Stimulated activated CD4-positive, alpha-beta T cell treated with anti-CD3 and anti-CD28 coated beads, Interleukin-15, amount 100 ng/mL, for 24 hours (primary cell): ENCODE data around the gene SLC39A13.

Source experiments
- DNase-seq: peaks from one replicate; pipeline ENCODE4 v3.0.0-alpha.2; 2020

Gene SLC39A13

GRCh38 chr11:47407746-47408590 is at the start of gene SLC39A13:
SLC39A13 (plus strand) TSS chr11:47408590; CDS start chr11:47410095, 1,505 bp downstream.
- DNase-seq: peak; percentile 95

- DNase-seq: no peak
Observed at GRCh38 chr11:47358731-47359051, 49.7 kb upstream of the SLC39A13 start.

GRCh38 chr11:47359162-47359561 is 49.2 kb upstream of the SLC39A13 start:
- no peak for DNase-seq

GRCh38 chr11:47359586-47359985 is 48.8 kb upstream of the SLC39A13 start:
- no peak for DNase-seq

- DNase-seq: no peak
Observed at GRCh38 chr11:47360341-47360740, 48.0 kb upstream of the SLC39A13 start.

GRCh38 chr11:47361419-47361818 is 47.0 kb upstream of the SLC39A13 start:
- DNase-seq: no peak

GRCh38 chr11:47366020-47366490 is 42.3 kb upstream of the SLC39A13 start:
- DNase-seq: no peak

- DNase-seq: peak; percentile 49
Observed at GRCh38 chr11:47369676-47370075, 38.7 kb upstream of the SLC39A13 start.

- no peak for DNase-seq
Observed at GRCh38 chr11:47372422-47372821, 36.0 kb upstream of the SLC39A13 start.

GRCh38 chr11:47373876-47374719 is 34.3 kb upstream of the SLC39A13 start:
- peak; percentile 91 for DNase-seq

- DNase-seq: no peak
Observed at GRCh38 chr11:47374720-47375019, 33.7 kb upstream of the SLC39A13 start.

- DNase-seq: no peak
Observed at GRCh38 chr11:47375020-47375419, 33.4 kb upstream of the SLC39A13 start.

- no peak for DNase-seq
Observed at GRCh38 chr11:47375546-47376085, 32.8 kb upstream of the SLC39A13 start.

GRCh38 chr11:47376107-47376524 is 32.3 kb upstream of the SLC39A13 start:
- no peak for DNase-seq

- no peak for DNase-seq
Observed at GRCh38 chr11:47376525-47377371, 31.6 kb upstream of the SLC39A13 start.

- DNase-seq: no peak
Observed at GRCh38 chr11:47377571-47378009, 30.8 kb upstream of the SLC39A13 start.

- DNase-seq: no peak
Observed at GRCh38 chr11:47378010-47378835, 30.2 kb upstream of the SLC39A13 start, which contains the start of gene SPI1. SPI1 (minus strand) TSS chr11:47378547; CDS start chr11:47378353, 194 bp downstream.

GRCh38 chr11:47378836-47379170 is 29.6 kb upstream of the SLC39A13 start:
- no peak for DNase-seq

GRCh38 chr11:47379317-47379716 is 29.1 kb upstream of the SLC39A13 start:
- no peak for DNase-seq

GRCh38 chr11:47380078-47380477 is 28.3 kb upstream of the SLC39A13 start:
- DNase-seq: no peak

GRCh38 chr11:47383071-47383470 is 25.3 kb upstream of the SLC39A13 start:
- no peak for DNase-seq

GRCh38 chr11:47384498-47384897 is 23.9 kb upstream of the SLC39A13 start:
- no peak for DNase-seq
